H9 (cell line): ENCODE data around the gene ZNF831. TPM values are rescaled to one million over a fixed set of nuclear protein-coding genes. Genes with fewer than 3 reads are reported as not detected.

Source experiments
- DNase-seq: peaks from one replicate; pipeline ENCODE4 v3.0.0-alpha.2; 2017
- H2AFZ ChIP-seq: one replicate; pipeline ENCODE4 v1.6.1; 2013; ENCODE audit warnings: mild to moderate bottlenecking, low read length, control low read depth, moderate library complexity
- H2AK5ac ChIP-seq: 2 replicates; pipeline ENCODE4 v1.6.1; 2013; ENCODE audit warnings: low read length, control low read depth, mixed read lengths; ENCODE audit not compliant: insufficient read length
- H2BK120ac ChIP-seq: one replicate; pipeline ENCODE4 v1.6.1; 2013; ENCODE audit warnings: low read depth, mild to moderate bottlenecking, low read length, control low read depth, inconsistent platforms; ENCODE audit not compliant: poor library complexity, severe bottlenecking
- H2BK12ac ChIP-seq: 2 replicates; pipeline ENCODE4 v1.6.1; 2013; ENCODE audit warnings: low read length, control low read depth, mixed read lengths, low read depth; ENCODE audit not compliant: insufficient read length
- H2BK15ac ChIP-seq: 2 replicates; pipeline ENCODE4 v1.6.1; 2013; ENCODE audit warnings: low read depth, low read length, control low read depth
- H2BK20ac ChIP-seq: one replicate; pipeline ENCODE4 v1.6.1; 2013; ENCODE audit warnings: low read depth, mild to moderate bottlenecking, low read length, control low read depth, inconsistent platforms; ENCODE audit not compliant: poor library complexity, severe bottlenecking
- H2BK5ac ChIP-seq: 2 replicates; pipeline ENCODE4 v1.6.1; 2013; ENCODE audit warnings: low read length, control low read depth, mixed read lengths; ENCODE audit not compliant: insufficient read length
- H3K14ac ChIP-seq: 2 replicates; pipeline ENCODE4 v1.6.1; 2013; ENCODE audit warnings: low read length, control low read depth; ENCODE audit not compliant: insufficient read depth
- H3K18ac ChIP-seq: 2 replicates; pipeline ENCODE4 v1.6.1; 2013; ENCODE audit warnings: low read depth, mild to moderate bottlenecking, mixed read lengths, low read length, control low read depth; ENCODE audit not compliant: insufficient read length
- H3K23ac ChIP-seq: 2 replicates; pipeline ENCODE4 v1.6.1; 2013; ENCODE audit warnings: low read length, control low read depth, mixed read lengths, low read depth; ENCODE audit not compliant: insufficient read length
- H3K23me2 ChIP-seq: 2 replicates; pipeline ENCODE4 v1.6.1; 2013; ENCODE audit warnings: low read depth, mild to moderate bottlenecking, mixed read lengths, low read length, control low read depth; ENCODE audit not compliant: insufficient read length, poor library complexity, severe bottlenecking
- H3K27ac ChIP-seq: 2 replicates; pipeline ENCODE4 v1.5.1; 2013; ENCODE audit warnings: low read length, control low read depth, mixed read lengths, low read depth; ENCODE audit not compliant: insufficient read length
- H3K27me3 ChIP-seq: 2 replicates; pipeline ENCODE4 v1.6.1; 2013; ENCODE audit warnings: low read length, control low read depth, inconsistent platforms; ENCODE audit not compliant: insufficient read depth
- H3K4ac ChIP-seq: 2 replicates; pipeline ENCODE4 v1.6.1; 2013; ENCODE audit warnings: low read depth, mild to moderate bottlenecking, control low read depth, inconsistent platforms, low read length, moderate library complexity
- H3K4me1 ChIP-seq: 2 replicates; pipeline ENCODE4 v1.6.1; 2013; ENCODE audit warnings: low read length, control low read depth, inconsistent platforms; ENCODE audit not compliant: insufficient read depth
- H3K4me2 ChIP-seq: 2 replicates; pipeline ENCODE4 v1.6.1; 2013; ENCODE audit warnings: low read length, control low read depth, mixed read lengths; ENCODE audit not compliant: insufficient read length, insufficient read depth
- H3K56ac ChIP-seq: 2 replicates; pipeline ENCODE4 v1.6.1; 2013; ENCODE audit warnings: low read depth, mild to moderate bottlenecking, mixed read lengths, low read length, control low read depth; ENCODE audit not compliant: insufficient read length
- H3K79me1 ChIP-seq: 2 replicates; pipeline ENCODE4 v1.6.1; 2013; ENCODE audit warnings: low read depth, mild to moderate bottlenecking, moderate library complexity, low read length, control low read depth, inconsistent platforms; ENCODE audit not compliant: insufficient read depth, poor library complexity, severe bottlenecking
- H3K79me2 ChIP-seq: 2 replicates; pipeline ENCODE4 v1.6.1; 2013; ENCODE audit warnings: low read length, control low read depth, inconsistent platforms; ENCODE audit not compliant: insufficient read depth
- H3K9ac ChIP-seq: 2 replicates; pipeline ENCODE4 v1.6.1; 2013; ENCODE audit warnings: low read length, control low read depth, mixed read lengths; ENCODE audit not compliant: insufficient read length; ENCODE audit errors: extremely low read depth
- H3K9me3 ChIP-seq: one replicate; pipeline ENCODE4 v1.6.1; 2013; ENCODE audit warnings: low read depth, low read length, inconsistent platforms; ENCODE audit not compliant: control insufficient read depth
- H3T11ph ChIP-seq: one replicate; pipeline ENCODE4 v1.6.1; 2013; ENCODE audit warnings: mild to moderate bottlenecking, low read length, control low read depth, inconsistent platforms
- H4K20me1 ChIP-seq: one replicate; pipeline ENCODE4 v1.6.1; 2013; ENCODE audit not compliant: control insufficient read depth, insufficient read length, insufficient read depth
- H4K5ac ChIP-seq: 2 replicates; pipeline ENCODE4 v1.6.1; 2013; ENCODE audit warnings: low read depth, mild to moderate bottlenecking, mixed read lengths, low read length, control low read depth; ENCODE audit not compliant: insufficient read length
- H4K8ac ChIP-seq: replicated peaks from 2 replicates; pipeline ENCODE4 v1.6.1; 2013; ENCODE audit warnings: low read length, control low read depth, mixed read lengths, low read depth; ENCODE audit not compliant: insufficient read length
- H4K91ac ChIP-seq: 2 replicates; pipeline ENCODE4 v1.6.1; 2013; ENCODE audit warnings: low read depth, mild to moderate bottlenecking, moderate library complexity, mixed read lengths, low read length, control low read depth; ENCODE audit not compliant: insufficient read length
- H3K27ac Mint-ChIP-seq, 3 experiments: 2 replicates in 2 of 3; 3 replicates in 1 of 3; pipeline ENCODE4 v1.8.0; 2020 to 2021; ENCODE audit warnings: mixed read lengths in 3 of 3, mild to moderate bottlenecking in 1 of 3, moderate library complexity in 1 of 3
- H3K27me3 Mint-ChIP-seq: 2 replicates; pipeline ENCODE4 v1.8.0; 2021; ENCODE audit warnings: low read depth, mild to moderate bottlenecking, moderate library complexity, mixed read lengths
- H3K36me3 Mint-ChIP-seq, 3 experiments: 2 replicates in 2 of 3; 3 replicates in 1 of 3; pipeline ENCODE4 v1.8.0; 2020 to 2021; ENCODE audit warnings: low read depth in 3 of 3, mixed read lengths in 3 of 3; ENCODE audit not compliant: insufficient read depth in 1 of 3
- H3K4me1 Mint-ChIP-seq, 2 experiments: 2 replicates each; pipeline ENCODE4 v1.8.0; 2020; ENCODE audit warnings: mixed read lengths in 2 of 2
- H3K4me3 Mint-ChIP-seq, 2 experiments: 2 replicates in 1 of 2; 3 replicates in 1 of 2; pipeline ENCODE4 v1.8.0; 2020 to 2021; ENCODE audit warnings: mild to moderate bottlenecking in 2 of 2, mixed read lengths in 2 of 2, moderate library complexity in 1 of 2
- H3K9me3 Mint-ChIP-seq, 2 experiments: 2 replicates in 1 of 2; 3 replicates in 1 of 2; pipeline ENCODE4 v1.8.0; 2020; ENCODE audit warnings: mild to moderate bottlenecking in 2 of 2, mixed read lengths in 2 of 2, moderate library complexity in 1 of 2
- WGBS: extraction: QIAGEN DNeasy Blood & Tissue Kit; methylation state at CpG from one replicate; pipeline ENCODE4 v1.1.7; 2013; ENCODE audit warnings: missing lambda C conversion rate, low lambda C conversion rate, mixed read lengths; ENCODE audit not compliant: insufficient read length; ENCODE audit errors: extremely low coverage; 5-methylcytosine and 5-hydroxymethylcytosine counted together
- total RNA-seq: library from RNA; stranded (reverse); gene quantifications from 2 replicates; pipeline ENCODE4 v1.2.1, GENCODE V29; 2021
- TF ChIP-seq, protein P1 (sequence below): fragments of 200-600 bp; sonication (generic); conservative IDR thresholded peaks from 3 replicates; pipeline ENCODE4 v1.8.0; 2021; ENCODE audit warnings: antibody characterized with exemption, mild to moderate bottlenecking

ZNF831 gene
- total RNA-seq, 1 experiment from 2014 or later: not detected

DNA sequence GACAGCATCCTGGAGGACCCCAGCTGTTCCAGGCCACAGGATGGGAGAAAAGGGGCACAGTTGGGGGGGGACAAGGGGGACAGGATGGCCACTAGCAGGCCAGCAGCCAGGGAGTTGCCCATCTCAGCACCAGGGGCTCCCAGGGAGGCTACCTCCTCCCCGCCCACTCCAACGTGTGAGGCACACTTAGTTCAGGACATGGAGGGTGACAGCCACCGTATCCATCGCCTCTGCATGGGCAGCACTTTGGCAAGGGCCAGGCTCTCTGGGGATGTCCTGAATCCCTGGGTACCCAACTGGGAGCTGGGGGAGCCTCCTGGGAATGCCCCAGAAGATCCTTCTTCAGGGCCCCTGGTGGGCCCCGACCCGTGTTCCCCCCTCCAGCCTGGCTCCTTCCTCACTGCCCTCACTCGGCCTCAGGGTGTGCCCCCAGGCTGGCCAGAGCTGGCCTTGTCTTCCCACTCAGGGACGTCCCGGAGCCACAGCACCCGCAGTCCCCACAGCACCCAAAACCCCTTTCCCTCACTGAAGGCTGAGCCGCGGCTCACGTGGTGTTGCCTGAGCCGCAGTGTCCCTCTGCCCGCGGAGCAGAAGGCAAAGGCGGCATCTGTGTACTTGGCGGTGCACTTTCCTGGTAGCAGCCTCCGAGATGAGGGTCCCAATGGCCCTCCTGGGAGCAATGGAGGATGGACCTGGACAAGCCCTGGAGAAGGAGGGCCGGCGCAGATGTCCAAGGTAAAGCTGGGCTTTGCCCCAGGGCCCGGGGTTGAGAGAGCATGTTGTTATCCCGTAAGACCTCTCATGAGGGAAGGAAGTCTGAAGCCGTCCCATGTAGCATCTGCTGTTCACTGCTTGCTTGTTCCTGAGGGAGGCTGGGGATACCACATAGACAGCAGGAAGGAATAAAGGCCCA lies 30.7 kb downstream of the ZNF831 start:
- H3K79me1 ChIP-seq: no peaks in the 10 kb centered on the region
- no peak overlapping the region for H2BK120ac ChIP-seq
- no CpG with 5 or more reads among the region's 24 CpGs for WGBS
- no peaks in the 10 kb centered on the region for H4K20me1 ChIP-seq
- H3K27ac ChIP-seq: no peak overlapping the region
- Mint-ChIP-seq H3K36me3 (no peaks in the 10 kb centered on the region), H3K27ac (no peak overlapping the region), H3K4me3 (no peak overlapping the region), H3K9me3 (no peaks in the 10 kb centered on the region; a peak in 1 of 5 replicates), H3K4me1 (no peaks in the 10 kb centered on the region), H3K27me3 (peaks cover 4% of the 10 kb centered on the region)
- no peak overlapping the region for H4K91ac ChIP-seq
- H3K14ac ChIP-seq: no peak overlapping the region
- H3K79me2 ChIP-seq: no peaks in the 10 kb centered on the region
- H3K9ac ChIP-seq: no peak overlapping the region
- H3K4me1 ChIP-seq: no peaks in the 10 kb centered on the region
- H2BK12ac ChIP-seq: no peak overlapping the region
- no peak overlapping the region for H2BK15ac ChIP-seq
- H3T11ph ChIP-seq: no peak overlapping the region
- no peak overlapping the region for H2BK5ac ChIP-seq
- H3K23ac ChIP-seq: no peak overlapping the region
- DNase-seq: no peak
- H3K4me2 ChIP-seq: no peak overlapping the region
- no peaks in the 10 kb centered on the region for H3K9me3 ChIP-seq
- no peaks in the 10 kb centered on the region; the same call in 1 of the 2 replicates for H3K27me3 ChIP-seq
- no peak overlapping the region for H2AFZ ChIP-seq
- H4K8ac ChIP-seq: no peak overlapping the region
- TF ChIP-seq, protein P1, sequence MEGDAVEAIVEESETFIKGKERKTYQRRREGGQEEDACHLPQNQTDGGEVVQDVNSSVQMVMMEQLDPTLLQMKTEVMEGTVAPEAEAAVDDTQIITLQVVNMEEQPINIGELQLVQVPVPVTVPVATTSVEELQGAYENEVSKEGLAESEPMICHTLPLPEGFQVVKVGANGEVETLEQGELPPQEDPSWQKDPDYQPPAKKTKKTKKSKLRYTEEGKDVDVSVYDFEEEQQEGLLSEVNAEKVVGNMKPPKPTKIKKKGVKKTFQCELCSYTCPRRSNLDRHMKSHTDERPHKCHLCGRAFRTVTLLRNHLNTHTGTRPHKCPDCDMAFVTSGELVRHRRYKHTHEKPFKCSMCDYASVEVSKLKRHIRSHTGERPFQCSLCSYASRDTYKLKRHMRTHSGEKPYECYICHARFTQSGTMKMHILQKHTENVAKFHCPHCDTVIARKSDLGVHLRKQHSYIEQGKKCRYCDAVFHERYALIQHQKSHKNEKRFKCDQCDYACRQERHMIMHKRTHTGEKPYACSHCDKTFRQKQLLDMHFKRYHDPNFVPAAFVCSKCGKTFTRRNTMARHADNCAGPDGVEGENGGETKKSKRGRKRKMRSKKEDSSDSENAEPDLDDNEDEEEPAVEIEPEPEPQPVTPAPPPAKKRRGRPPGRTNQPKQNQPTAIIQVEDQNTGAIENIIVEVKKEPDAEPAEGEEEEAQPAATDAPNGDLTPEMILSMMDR: no peak
- no peak overlapping the region for H4K5ac ChIP-seq
- no peaks in the 10 kb centered on the region for H3K23me2 ChIP-seq
- no peak overlapping the region for H3K18ac ChIP-seq
- no peak overlapping the region for H3K56ac ChIP-seq
- H2AK5ac ChIP-seq: no peak overlapping the region
- no peak overlapping the region for H3K4ac ChIP-seq
- H2BK20ac ChIP-seq: no peak overlapping the region
